Brain microvascular endothelial cell (primary cell): ENCODE data around the gene PKDREJ.

ENCODE experiments used
- DNase-seq: peaks from one replicate; pipeline ENCODE4 v3.0.0-alpha.2; 2020
- H3K27ac ChIP-seq: fragments of 250-450 bp; sonication (Bioruptor Pico); 2 replicates; pipeline ENCODE4 v1.5.1; 2020; ENCODE audit warnings: mild to moderate bottlenecking, moderate library complexity
- H3K27me3 ChIP-seq: fragments of 250-450 bp; sonication (Bioruptor Pico); replicated peaks from 2 replicates; pipeline ENCODE4 v1.5.1; 2020; ENCODE audit warnings: mild to moderate bottlenecking
- H3K36me3 ChIP-seq: fragments of 250-450 bp; sonication (Bioruptor Pico); replicated peaks from 2 replicates; pipeline ENCODE4 v1.5.1; 2020; ENCODE audit warnings: mild to moderate bottlenecking
- H3K4me3 ChIP-seq: 2 replicates; pipeline ENCODE4 v1.5.1; 2011; ENCODE audit warnings: low read depth, mild to moderate bottlenecking, control low read depth, low read length, moderate library complexity
- CTCF ChIP-seq: IDR thresholded peaks from 2 replicates; pipeline ENCODE4 v1.5.1; 2011; ENCODE audit warnings: low read depth, mild to moderate bottlenecking, moderate library complexity, low read length, control low read depth, inconsistent platforms; ENCODE audit errors: missing control alignments
- in situ Hi-C: cut with HindIII; loops from 2 replicates; pipeline ENCODE4 v1.10.0; 2017; ENCODE audit warnings: low sequenced_read_pairs, low pct_ligation_motif_present

The PKDREJ gene

GRCh38 chr22:46278656-46279645 is 15.8 kb upstream of the PKDREJ start:
- no peak for DNase-seq
- H3K36me3 ChIP-seq, result peaks cover 60% of the 10 kb centered on the region
- no peak overlapping the region for H3K27ac ChIP-seq
- TF ChIP-seq CTCF, result no peak
- in situ Hi-C loops, result no loop called here
- H3K4me3 ChIP-seq, result no peak overlapping the region
- no peaks in the 10 kb centered on the region for H3K27me3 ChIP-seq

GRCh38 chr22:46276563-46276962 is 13.4 kb upstream of the PKDREJ start:
- Histone ChIP-seq H3K27ac (no peak overlapping the region), H3K4me3 (no peak overlapping the region), H3K36me3 (peaks cover 56% of the 10 kb centered on the region), H3K27me3 (no peaks in the 10 kb centered on the region)
- DNase-seq, result no peak
- in situ Hi-C loops, result no loop called here
- no peak for TF ChIP-seq CTCF

- DNase-seq, result no peak
- peaks cover 54% of the 10 kb centered on the region for H3K36me3 ChIP-seq
- in situ Hi-C loops, result no loop called here
- no peak overlapping the region for H3K27ac ChIP-seq
- H3K27me3 ChIP-seq, result no peaks in the 10 kb centered on the region
- no peak overlapping the region for H3K4me3 ChIP-seq
- TF ChIP-seq CTCF, result no peak
These were observed 12.4 kb upstream of the PKDREJ start for GRCh38 chr22:46275455-46276122.

GRCh38 chr22:46274381-46274780 is 11.2 kb upstream of the PKDREJ start:
- no peak for DNase-seq
- Histone ChIP-seq H3K4me3 (no peak overlapping the region), H3K36me3 (peaks cover 43% of the 10 kb centered on the region), H3K27me3 (no peaks in the 10 kb centered on the region), H3K27ac (no peak overlapping the region)
- in situ Hi-C loops, result no loop called here
- TF ChIP-seq CTCF, result no peak

GRCh38 chr22:46273432-46274148 is 10.4 kb upstream of the PKDREJ start:
- H3K27ac ChIP-seq, result no peak overlapping the region
- peaks cover 36% of the 10 kb centered on the region for H3K36me3 ChIP-seq
- in situ Hi-C loops, result no loop called here
- H3K27me3 ChIP-seq, result no peaks in the 10 kb centered on the region
- no peak for TF ChIP-seq CTCF
- no peak overlapping the region for H3K4me3 ChIP-seq
- DNase-seq, result no peak
